Measurements from ENCODE around the gene CRYL1. TPM values are rescaled to one million over a fixed set of nuclear protein-coding genes. Genes with fewer than 3 reads are reported as not detected.

The CRYL1 gene
- total and polyA plus RNA-seq, 2 of the 8 experiments (the other 6 are each of a cell fraction or from before 2014, with no cell fraction given) = 1.9 to 6.4 TPM

DNA sequence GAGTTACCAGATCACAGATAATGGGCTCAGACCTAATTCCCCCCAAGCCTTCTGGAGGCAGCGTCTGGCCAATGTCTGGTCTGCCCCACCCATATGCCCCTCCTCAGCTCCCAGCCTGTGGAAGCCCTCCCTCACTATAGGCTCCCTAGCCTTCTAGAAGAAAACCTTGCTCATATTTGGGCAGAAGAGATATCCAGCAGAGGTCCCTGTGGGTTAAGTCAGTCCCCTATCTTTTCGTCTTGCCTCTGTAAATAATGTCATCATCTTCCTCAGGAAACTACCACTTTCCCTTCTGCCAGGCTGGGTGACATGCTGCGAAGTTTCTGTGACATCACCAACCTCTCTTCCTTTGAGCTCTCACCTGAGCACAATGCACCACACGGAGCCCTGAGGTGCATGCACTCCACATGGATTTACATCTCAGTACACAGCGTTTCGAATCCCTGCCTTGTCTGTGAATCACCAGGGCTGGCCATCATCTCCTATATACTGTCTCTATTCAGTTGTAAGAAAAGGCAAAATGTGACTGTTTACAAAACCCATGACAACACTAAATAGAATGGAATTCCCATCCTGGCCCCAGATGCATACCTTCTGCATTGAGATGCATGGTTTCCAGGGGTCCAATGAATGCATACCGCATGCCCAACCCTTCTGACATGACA is 112.8 kb downstream of the CRYL1 start (continued):
- TF ChIP-seq RAD21 (IDR thresholded peaks at IDR 0.05 in 1 of 2, conservative IDR thresholded peaks at IDR 0.05 in 1 of 2; ENCODE audit: low read depth in 2 of 2, low read length in 2 of 2) (no peak), SP1 (IDR thresholded peaks at IDR 0.05; ENCODE audit: low read depth, low read length) (0 out of 2 replicates have a peak, but pooled peaks have one; percentile 31), TAF1 (IDR thresholded peaks at IDR 0.05; ENCODE audit: low read depth, low read length) (no peak), CREB1 (IDR thresholded peaks at IDR 0.05) (peak; percentile 79), RFX5 (IDR thresholded peaks at IDR 0.05; ENCODE audit: borderline replicate concordance, low read depth, low read length) (no peak), BACH1 (IDR thresholded peaks at IDR 0.05; ENCODE audit: low read length) (no peak), ASH2L (IDR thresholded peaks at IDR 0.05; ENCODE audit: low read length) (peak; percentile 26), EP300 (IDR thresholded peaks at IDR 0.05; ENCODE audit: borderline replicate concordance in 1 of 2, low read depth in 2 of 2, low read length in 2 of 2) (no peak), SIRT6 (IDR thresholded peaks at IDR 0.05; ENCODE audit: low read length) (no peak), JUND (IDR thresholded peaks at IDR 0.05; ENCODE audit: low read length) (0 out of 2 replicates have a peak, but pooled peaks have one; percentile 23), RNF2 (IDR thresholded peaks at IDR 0.05; ENCODE audit: borderline replicate concordance, low read depth, low read length, missing control alignments, poor library complexity, severe bottlenecking) (no peak), TEAD4 (IDR thresholded peaks at IDR 0.05; ENCODE audit: low read depth, low read length) (peak; percentile 78), CTBP2 (IDR thresholded peaks at IDR 0.05; ENCODE audit: borderline replicate concordance, insufficient read depth, insufficient read length, low read length) (no peak)
